Loucy (cell line): ENCODE measurements around the gene PHAF1.

Experiments used
- H2AFZ ChIP-seq: fragments of 200-600 bp; sonication (generic); 2 replicates; pipeline ENCODE4 v1.6.0; 2016; ENCODE audit warnings: antibody characterized with exemption, mild to moderate bottlenecking, low read length, moderate library complexity
- H3F3A ChIP-seq: fragments of 200-600 bp; 2 replicates; pipeline ENCODE4 v1.6.0; 2016; ENCODE audit warnings: antibody characterized with exemption, low read depth, mild to moderate bottlenecking
- H3K27me3 ChIP-seq: fragments of 200-600 bp; sonication (generic); 2 replicates; pipeline ENCODE4 v1.6.1; 2014; ENCODE audit warnings: low read length, mild to moderate bottlenecking; ENCODE audit not compliant: insufficient read depth, poor library complexity, severe bottlenecking
- H3K36me3 ChIP-seq: fragments of 200-600 bp; sonication (generic); 2 replicates; pipeline ENCODE4 v1.6.1; 2016; ENCODE audit warnings: low read length; ENCODE audit not compliant: insufficient read depth
- H3K4me1 ChIP-seq: fragments of 200-600 bp; sonication (generic); 2 replicates; pipeline ENCODE4 v1.5.1; 2014; ENCODE audit warnings: low read length, mild to moderate bottlenecking; ENCODE audit not compliant: insufficient read depth, poor library complexity, severe bottlenecking
- H3K4me2 ChIP-seq: fragments of 200-600 bp; sonication (generic); 2 replicates; pipeline ENCODE4 v1.6.0; 2014; ENCODE audit warnings: antibody characterized with exemption, low read length, low read depth, mild to moderate bottlenecking; ENCODE audit not compliant: poor library complexity, severe bottlenecking
- H3K4me3 ChIP-seq: fragments of 200-600 bp; sonication (generic); 2 replicates; pipeline ENCODE4 v1.5.1; 2014; ENCODE audit warnings: low read length, mild to moderate bottlenecking, mixed read lengths; ENCODE audit not compliant: poor library complexity, severe bottlenecking
- H3K79me2 ChIP-seq: fragments of 200-600 bp; sonication (generic); 2 replicates; pipeline ENCODE4 v1.6.1; 2014; ENCODE audit warnings: low read length; ENCODE audit not compliant: insufficient read depth
- H3K9ac ChIP-seq: fragments of 200-600 bp; sonication (generic); 2 replicates; pipeline ENCODE4 v1.6.0; 2014; ENCODE audit warnings: mild to moderate bottlenecking, low read depth, low read length, moderate library complexity; ENCODE audit not compliant: poor library complexity, severe bottlenecking
- H3K9me2 ChIP-seq: fragments of 200-600 bp; sonication (generic); replicated peaks from 2 replicates; pipeline ENCODE4 v1.6.1; 2016; ENCODE audit warnings: low read depth, low read length, mixed read lengths
- H3K9me3 ChIP-seq: fragments of 200-600 bp; sonication (generic); 2 replicates; pipeline ENCODE4 v1.6.1; 2014; ENCODE audit warnings: mild to moderate bottlenecking, antibody characterized with exemption, low read length, low read depth; ENCODE audit not compliant: insufficient read depth
- H4K20me1 ChIP-seq: fragments of 200-600 bp; sonication (generic); 2 replicates; pipeline ENCODE4 v1.6.0; 2014; ENCODE audit warnings: antibody characterized with exemption, low read length, mild to moderate bottlenecking; ENCODE audit not compliant: insufficient read depth, poor library complexity, severe bottlenecking
- CTCF ChIP-seq: fragments of 200-600 bp; sonication (generic); conservative IDR thresholded peaks from 2 replicates; pipeline ENCODE4 v1.5.1; 2014; ENCODE audit warnings: mild to moderate bottlenecking, antibody characterized with exemption, low read length
- EZH2phosphoT487 ChIP-seq: fragments of 200-600 bp; IDR thresholded peaks from 2 replicates; pipeline ENCODE4 v1.6.1; 2018; ENCODE audit warnings: antibody characterized with exemption, mild to moderate bottlenecking, moderate library complexity, borderline replicate concordance

PHAF1 gene

DNA sequence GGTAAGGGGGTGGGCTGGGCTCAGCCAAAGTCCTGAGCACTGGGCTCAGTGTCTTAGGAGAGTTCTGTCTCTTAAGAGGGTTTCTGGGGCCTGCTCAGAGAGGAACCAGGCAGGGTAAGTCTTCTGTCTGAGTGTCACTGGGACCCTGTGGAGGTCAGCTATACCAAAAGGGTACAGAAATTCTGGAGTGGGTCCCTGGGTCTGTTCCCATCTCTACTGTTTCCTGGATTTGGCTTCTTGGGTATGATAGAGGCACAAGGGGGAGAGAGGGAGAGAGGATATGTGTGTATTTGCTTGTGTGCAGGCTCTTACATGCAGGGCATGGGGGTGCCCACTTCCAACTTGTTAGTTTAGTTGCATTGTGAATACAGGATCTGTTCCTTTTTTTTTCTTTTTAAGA is 83.8 kb downstream of the PHAF1 start:
- Histone ChIP-seq H3K4me3 (peak overlapping the region; percentile 98), H3K27me3 (no peaks in the 10 kb centered on the region), H3K4me1 (peaks cover 21% of the 10 kb centered on the region), H2AFZ (no peak overlapping the region), H3K9me3 (no peaks in the 10 kb centered on the region), H3F3A (no peaks in the 10 kb centered on the region), H3K9ac (peak overlapping the region; percentile 94), H3K79me2 (peaks cover 50% of the 10 kb centered on the region), H3K9me2 (no peaks in the 10 kb centered on the region), H4K20me1 (peaks cover 32% of the 10 kb centered on the region), H3K36me3 (peaks cover 33% of the 10 kb centered on the region; the same call in 1 of the 2 replicates), H3K4me2 (peak overlapping the region; percentile 97)
- TF ChIP-seq EZH2phosphoT487, result no peak
- no peak for TF ChIP-seq CTCF

DNA sequence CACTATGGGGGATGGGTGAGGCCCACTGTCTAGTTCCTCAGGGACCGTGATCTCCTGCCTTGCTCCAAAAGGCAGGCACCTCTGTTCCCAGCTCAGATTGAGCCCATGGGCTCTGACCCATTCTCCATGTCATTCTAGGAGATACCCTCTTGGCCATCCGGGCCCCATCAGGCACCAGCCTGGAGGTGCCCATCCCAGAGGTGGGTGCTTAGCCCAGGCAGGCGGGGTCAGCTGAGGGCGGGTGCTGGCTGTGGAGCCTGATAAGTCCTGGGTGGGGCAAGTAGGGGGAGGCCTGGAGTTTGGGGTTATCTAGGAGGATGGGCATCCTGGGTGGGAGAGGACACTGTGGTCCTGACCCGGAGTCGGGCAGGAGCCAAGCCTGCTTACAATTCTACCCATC is 84.5 kb downstream of the PHAF1 start:
- Histone ChIP-seq H3K9me2 (no peaks in the 10 kb centered on the region), H3K4me2 (peak overlapping the region; percentile 97), H3F3A (no peaks in the 10 kb centered on the region), H3K9me3 (no peaks in the 10 kb centered on the region), H3K27me3 (no peaks in the 10 kb centered on the region), H3K4me3 (peak overlapping the region; percentile 98), H4K20me1 (peaks cover 32% of the 10 kb centered on the region), H3K36me3 (peaks cover 33% of the 10 kb centered on the region; the same call in 1 of the 2 replicates), H2AFZ (no peak overlapping the region), H3K9ac (peak overlapping the region; percentile 94), H3K79me2 (peaks cover 50% of the 10 kb centered on the region), H3K4me1 (peaks cover 21% of the 10 kb centered on the region)
- TF ChIP-seq EZH2phosphoT487, result no peak
- no peak for TF ChIP-seq CTCF

GRCh38 chr16:67195676-67196075 is 85.9 kb downstream of the PHAF1 start:
- Histone ChIP-seq H3K4me2 (no peak overlapping the region), H3F3A (no peaks in the 10 kb centered on the region), H3K27me3 (no peaks in the 10 kb centered on the region)

More at GRCh38 chr16:67195676-67196075, 85.9 kb downstream of the PHAF1 start:
- Histone ChIP-seq H4K20me1 (peaks cover 32% of the 10 kb centered on the region), H3K9me3 (no peaks in the 10 kb centered on the region), H3K4me3 (no peak overlapping the region), H2AFZ (no peak overlapping the region), H3K9ac (no peak overlapping the region), H3K79me2 (peaks cover 50% of the 10 kb centered on the region), H3K36me3 (peaks cover 44% of the 10 kb centered on the region; the same call in 1 of the 2 replicates), H3K9me2 (no peaks in the 10 kb centered on the region), H3K4me1 (peaks cover 21% of the 10 kb centered on the region)
- TF ChIP-seq CTCF (no peak), EZH2phosphoT487 (no peak)
